ENCODE data around the gene SMARCD1.
"Not testable (repeated sequence)": the region's sequence is repeated elsewhere in the genome, so short reads cannot be mapped to it uniquely, and the experiment has no call there.

SMARCD1 gene

GRCh38 chr12:50132505-50133135, 47.5 kb downstream of the SMARCD1 start:
- H3K4me3 ChIP-seq (ENCODE audit: low read depth, low read length) = no peak overlapping the region

GRCh38 chr12:50142993-50143392, 57.9 kb downstream of the SMARCD1 start:
- H3K4me3 ChIP-seq (ENCODE audit: low read depth, low read length) = no peak overlapping the region

- no peak overlapping the region for H3K4me3 ChIP-seq (ENCODE audit: low read depth, low read length)
Observed at GRCh38 chr12:50145439-50145838, 60.3 kb downstream of the SMARCD1 start.

- no peak overlapping the region for H3K4me3 ChIP-seq (ENCODE audit: low read depth, low read length)
Observed at GRCh38 chr12:50147281-50147680, 62.1 kb downstream of the SMARCD1 start.

- H3K4me3 ChIP-seq (ENCODE audit: low read depth, low read length) = not testable (repeated sequence)
Observed at GRCh38 chr12:50148011-50148410, 62.9 kb downstream of the SMARCD1 start.

- H3K4me3 ChIP-seq (ENCODE audit: low read depth, low read length) = no peak overlapping the region
Observed at GRCh38 chr12:50149311-50149710, 64.2 kb downstream of the SMARCD1 start.

All from iPS-11a (cell line).